ENCODE results near the gene BIVM.

The BIVM gene

DNA sequence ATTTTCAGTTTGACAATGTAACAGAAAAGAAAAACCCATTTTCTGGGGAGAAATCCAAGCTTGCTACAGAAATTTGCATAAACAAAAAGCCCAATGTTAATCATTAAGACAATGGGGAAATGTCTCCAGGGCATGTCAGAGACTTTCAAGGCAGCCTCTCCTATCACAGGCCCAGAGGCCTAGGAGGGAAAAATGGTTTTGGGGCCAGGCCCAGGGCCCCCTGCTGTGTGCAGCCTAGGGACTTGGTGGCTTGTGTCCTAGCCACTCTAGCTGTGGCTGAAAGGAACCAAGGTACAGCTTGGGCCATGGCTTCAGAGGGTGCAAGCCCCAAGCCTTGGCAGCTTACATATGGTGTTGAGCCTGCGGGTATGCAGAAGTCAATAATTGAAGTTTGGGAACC, 17.3 kb upstream of the BIVM start:
- in situ Hi-C loops (cut with HindIII; ENCODE audit: low sequenced_read_pairs) = no loop called here

- in situ Hi-C loops (cut with HindIII; ENCODE audit: low sequenced_read_pairs) = no loop called here
Measured at GRCh38 chr13:102784483-102784882, 14.4 kb upstream of the BIVM start.

GRCh38 chr13:102788683-102789082, 10.2 kb upstream of the BIVM start:
- in situ Hi-C loops (cut with HindIII; ENCODE audit: low sequenced_read_pairs) = no loop called here

DNA sequence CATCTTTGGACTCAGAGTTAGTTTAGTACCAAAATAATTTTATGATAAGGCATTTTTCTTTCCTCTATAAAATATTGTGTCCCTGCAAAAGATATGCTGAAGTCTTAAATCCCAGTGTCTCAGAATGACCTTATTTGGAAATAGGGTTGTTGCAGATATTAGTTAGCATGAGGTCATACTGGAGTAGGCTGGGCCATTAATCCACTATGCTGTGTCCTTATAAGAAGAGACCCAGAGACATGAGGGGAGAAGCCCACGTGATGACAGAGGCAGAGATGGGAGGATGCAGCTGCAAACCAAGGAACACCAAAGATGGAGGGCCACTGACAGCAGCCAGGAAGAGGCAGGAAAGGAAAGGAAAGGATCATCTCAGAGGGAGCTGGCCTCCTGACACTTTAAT, 6.5 kb upstream of the BIVM start:
- in situ Hi-C loops (cut with HindIII; ENCODE audit: low sequenced_read_pairs) = no loop called here

DNA sequence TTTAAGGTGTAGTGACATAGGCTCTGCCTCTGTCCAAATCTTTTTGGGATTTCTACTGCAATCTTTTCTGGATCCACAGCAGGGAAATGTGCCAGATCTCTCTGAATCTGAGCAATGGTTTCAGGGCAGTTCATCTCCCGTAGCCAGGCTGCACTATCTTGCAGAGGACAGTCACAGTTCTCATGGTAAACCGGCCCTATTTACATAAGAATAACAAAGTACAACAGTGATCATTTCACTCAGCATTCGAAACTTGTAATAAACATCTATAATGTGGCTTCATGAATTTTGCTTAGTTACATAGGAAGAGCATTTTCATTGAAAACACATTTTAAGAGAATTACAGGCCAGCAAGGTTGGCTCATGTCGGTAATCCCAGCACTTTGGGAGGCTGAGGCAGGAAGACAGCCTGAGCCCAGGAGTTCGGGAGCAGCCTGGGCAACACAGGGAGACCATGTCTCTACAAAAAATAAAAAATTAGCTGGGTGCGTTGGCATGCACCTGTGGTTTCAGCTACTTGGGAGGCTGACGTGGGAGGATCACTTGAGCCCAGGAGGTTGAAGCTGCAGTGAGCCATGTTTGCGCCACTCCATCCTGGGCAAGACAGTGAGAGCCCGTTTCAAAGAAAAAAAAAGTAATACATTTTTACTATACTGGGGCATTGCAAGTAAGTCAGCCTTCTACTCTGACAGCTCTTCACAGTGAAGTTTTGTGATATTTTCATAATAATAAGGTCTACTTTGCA, 5.1 kb upstream of the BIVM start:
- in situ Hi-C loops (cut with HindIII; ENCODE audit: low sequenced_read_pairs) = no loop called here

DNA sequence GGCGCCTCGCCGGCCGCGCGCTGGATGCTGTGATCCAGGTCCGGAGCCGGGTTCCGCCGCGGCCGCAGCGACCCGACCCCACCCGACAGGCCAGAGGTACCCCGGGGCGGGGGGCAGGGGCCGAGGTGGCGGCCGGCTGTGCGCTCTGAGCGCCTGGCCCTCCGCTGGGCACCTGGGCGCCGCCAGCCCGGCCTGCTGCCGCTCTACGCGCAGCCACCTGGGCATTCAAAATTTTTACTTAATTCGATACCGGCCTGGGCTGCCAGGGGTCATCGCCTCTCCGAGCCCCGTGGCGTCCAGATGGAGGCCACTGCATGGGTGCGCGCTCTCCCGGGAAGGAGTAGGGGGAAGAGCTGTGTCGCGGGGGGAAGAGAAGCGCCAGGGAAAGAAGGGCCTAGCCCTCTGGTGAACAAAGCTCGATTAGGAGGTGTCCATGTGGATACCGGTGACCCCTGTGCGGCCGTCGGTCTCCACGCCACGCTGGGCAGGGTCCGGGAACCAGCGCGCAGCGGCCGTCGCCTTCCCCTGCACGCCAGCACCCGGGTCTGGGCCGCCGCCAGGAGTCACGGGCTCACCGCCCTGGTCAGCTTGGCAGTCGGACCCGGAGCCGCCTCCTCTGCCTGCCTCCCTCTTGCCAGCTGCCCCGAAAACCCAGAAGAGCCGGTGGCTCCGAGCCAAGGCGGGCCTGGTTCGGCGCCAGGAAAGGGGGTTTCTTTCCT, 666 bp downstream of the BIVM start:
- in situ Hi-C loops (cut with HindIII; ENCODE audit: low sequenced_read_pairs) = loop anchor here (25.0 kb wide), 1 partner anchor 212 kb away; the partner anchor contains the start of gene TPP2

DNA sequence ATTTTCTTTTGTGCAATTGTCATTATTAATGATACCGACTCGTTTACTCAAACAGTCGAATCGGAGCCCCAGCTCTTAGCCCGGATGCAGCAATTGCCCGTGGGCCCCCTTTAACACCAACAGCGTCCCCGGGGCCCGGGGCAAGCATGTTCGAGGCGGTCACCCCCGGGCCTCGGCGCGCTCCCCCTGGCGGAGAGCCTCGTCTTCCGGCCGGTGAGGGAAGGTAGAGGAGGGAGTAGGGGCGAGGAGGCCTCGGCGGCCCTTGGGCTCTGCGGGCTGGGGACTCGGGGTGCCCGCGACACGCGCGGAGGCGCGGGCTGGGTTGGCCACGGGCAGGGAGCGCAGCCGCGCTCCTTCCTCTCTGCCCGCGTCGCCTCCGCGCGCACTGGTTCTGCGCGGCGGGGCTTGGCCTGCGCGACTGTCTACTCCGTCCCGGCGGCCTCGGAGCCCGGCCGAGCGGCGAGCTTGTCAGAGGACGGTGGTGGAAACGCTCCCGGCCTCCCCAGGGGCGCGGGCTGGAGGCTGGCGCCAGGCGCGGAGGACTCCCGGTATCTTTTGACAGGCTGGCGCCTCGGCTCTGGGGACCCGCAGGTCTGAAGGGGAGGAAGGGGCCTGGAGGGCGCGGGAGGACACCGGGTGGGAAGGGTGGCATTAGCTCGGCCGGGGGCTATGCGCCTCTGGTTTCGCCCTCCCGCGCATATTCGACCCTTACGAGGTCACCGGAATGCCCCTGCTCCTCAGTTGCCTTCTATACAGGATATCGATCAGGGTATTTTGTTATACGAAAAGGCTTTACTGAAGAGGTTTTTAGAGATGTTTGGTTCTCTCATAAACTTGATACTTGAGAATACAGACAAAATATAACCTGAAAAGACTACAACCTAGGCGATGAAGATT, 1.5 kb downstream of the BIVM start:
- in situ Hi-C loops (cut with HindIII; ENCODE audit: low sequenced_read_pairs) = loop anchor here (25.0 kb wide), 1 partner anchor 213 kb away; the partner anchor contains the start of gene TPP2

- in situ Hi-C loops (cut with HindIII; ENCODE audit: low sequenced_read_pairs) = loop anchor here (25.0 kb wide), 1 partner anchor 218 kb away; the partner anchor contains the start of gene TPP2
Measured at GRCh38 chr13:102805680-102806079, 6.8 kb downstream of the BIVM start.

DNA sequence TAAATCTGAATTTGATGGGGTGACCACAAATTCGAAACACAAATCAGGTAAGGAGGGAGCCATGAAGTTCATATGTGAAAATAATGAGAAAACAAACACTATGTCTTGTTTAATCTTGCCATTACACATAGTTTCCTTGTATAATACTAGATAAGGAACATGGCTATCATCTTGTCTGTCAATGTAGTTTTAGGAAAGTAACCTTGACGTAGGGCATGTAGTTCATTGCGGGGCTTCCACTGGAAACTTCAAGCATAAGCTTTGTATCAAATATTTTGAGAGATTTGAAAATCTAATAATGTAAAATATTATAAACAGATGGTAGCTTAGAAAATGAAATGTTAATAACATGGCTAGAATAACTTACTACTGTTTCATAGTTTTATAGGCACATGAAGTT, 8.8 kb downstream of the BIVM start:
- in situ Hi-C loops (cut with HindIII; ENCODE audit: low sequenced_read_pairs) = loop anchor here (25.0 kb wide), 1 partner anchor 220 kb away; the partner anchor contains the start of gene TPP2

DNA sequence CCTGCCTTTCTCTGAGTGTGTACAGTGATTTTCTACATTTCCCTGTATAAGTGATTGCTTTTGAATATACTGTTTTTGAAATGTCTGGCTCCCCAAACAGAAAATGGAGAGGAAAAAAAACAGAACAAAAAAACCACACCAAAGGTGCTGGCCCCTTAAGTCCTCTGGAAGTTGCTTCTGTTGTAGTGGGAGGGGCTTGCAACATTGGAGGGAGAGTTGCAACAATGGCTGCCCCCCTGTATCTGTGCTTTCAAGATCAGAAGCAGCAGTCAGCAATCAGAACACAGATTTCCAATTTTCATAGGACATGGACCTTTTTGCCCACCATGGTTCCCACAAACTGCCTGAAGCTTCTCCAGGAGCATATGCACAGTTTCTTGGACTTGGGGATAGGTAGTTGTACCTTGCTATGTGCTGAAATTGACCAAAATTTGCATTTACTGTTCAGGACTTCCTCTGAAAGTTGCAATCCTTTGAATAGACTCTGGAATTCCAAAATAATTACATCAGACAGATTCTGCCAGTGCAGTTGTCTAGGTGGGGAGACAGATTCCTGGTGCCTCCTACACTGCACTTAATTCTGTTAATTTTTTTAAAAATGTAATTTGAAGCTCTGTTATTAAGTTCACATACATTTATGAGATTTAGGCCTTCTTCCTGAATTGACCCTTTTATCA, 13.8 kb downstream of the BIVM start:
- in situ Hi-C loops (cut with HindIII; ENCODE audit: low sequenced_read_pairs) = loop anchor here (25.0 kb wide), 1 partner anchor 225 kb away; the partner anchor contains the start of gene TPP2

- in situ Hi-C loops (cut with HindIII; ENCODE audit: low sequenced_read_pairs) = loop anchor here (25.0 kb wide), 1 partner anchor 227 kb away; the partner anchor contains the start of gene TPP2
Measured at GRCh38 chr13:102814025-102814607, 15.2 kb downstream of the BIVM start.

GRCh38 chr13:102814793-102815192, 15.9 kb downstream of the BIVM start:
- in situ Hi-C loops (cut with HindIII; ENCODE audit: low sequenced_read_pairs) = loop anchor here (25.0 kb wide), 1 partner anchor 227 kb away; the partner anchor contains the start of gene TPP2

GRCh38 chr13:102815788-102816187, 16.9 kb downstream of the BIVM start:
- in situ Hi-C loops (cut with HindIII; ENCODE audit: low sequenced_read_pairs) = loop anchor here (25.0 kb wide), 1 partner anchor 228 kb away; the partner anchor contains the start of gene TPP2

DNA sequence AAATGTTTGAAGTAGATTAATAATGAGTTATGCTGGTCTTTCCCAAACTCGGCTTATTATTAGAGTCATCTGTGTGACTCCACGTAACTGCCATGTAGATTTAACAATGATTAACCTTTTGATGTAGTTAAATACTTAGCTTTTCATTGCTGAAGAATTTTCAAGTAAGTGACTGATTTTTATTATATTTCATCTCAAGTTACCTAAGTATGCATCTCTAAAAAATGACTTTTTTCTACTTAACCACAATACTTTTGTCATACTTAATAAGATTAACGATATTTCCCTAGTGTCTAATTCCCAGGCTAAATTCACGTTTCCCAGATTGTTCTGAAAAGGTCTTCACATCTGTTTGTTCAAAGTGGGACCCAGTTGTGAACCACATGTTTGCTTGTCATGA, 17.8 kb downstream of the BIVM start:
- in situ Hi-C loops (cut with HindIII; ENCODE audit: low sequenced_read_pairs) = loop anchor here (25.0 kb wide), 1 partner anchor 229 kb away; the partner anchor contains the start of gene TPP2

DNA sequence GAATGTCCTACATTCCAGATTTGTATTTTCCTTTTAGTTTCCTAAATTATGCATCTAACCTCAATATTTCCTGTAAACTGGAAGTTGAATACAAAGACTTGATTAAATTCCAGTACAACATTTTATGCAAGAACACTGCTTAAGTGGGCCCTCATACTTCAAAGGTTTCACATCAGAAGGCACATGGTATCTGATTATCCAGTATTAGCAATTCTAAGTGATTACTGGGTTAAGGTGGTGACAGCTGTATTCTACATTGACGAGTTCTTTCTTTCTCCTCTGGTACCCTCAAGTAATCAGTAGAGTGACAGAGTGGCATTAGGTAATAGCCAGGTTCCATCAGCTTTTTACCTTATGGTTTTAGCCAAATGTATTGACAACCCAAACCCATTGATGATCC, 18.3 kb downstream of the BIVM start:
- in situ Hi-C loops (cut with HindIII; ENCODE audit: low sequenced_read_pairs) = loop anchor here (25.0 kb wide), 1 partner anchor 230 kb away; the partner anchor contains the start of gene TPP2

DNA sequence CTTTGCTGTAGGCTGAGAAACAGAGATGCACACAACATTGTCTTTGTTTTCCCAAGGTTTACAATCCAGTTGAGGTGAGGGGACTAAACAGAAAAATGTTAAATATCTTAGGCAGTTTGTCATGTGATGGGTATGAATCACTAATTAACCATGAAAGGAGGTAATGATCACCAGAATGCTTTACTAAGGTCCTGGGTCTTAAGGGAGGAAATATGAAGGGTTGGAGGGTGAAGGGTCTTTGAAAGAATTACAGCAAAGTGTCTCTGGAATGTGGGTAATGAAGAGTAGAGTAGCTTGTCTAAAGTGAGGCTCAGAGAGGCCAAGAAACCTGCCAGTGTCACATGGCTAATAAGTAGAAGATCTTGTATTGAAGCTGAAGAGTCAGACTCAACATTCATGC, 19.0 kb downstream of the BIVM start:
- in situ Hi-C loops (cut with HindIII; ENCODE audit: low sequenced_read_pairs) = loop anchor here (25.0 kb wide), 1 partner anchor 231 kb away; the partner anchor contains the start of gene TPP2

GRCh38 chr13:102825400-102825799, 26.5 kb downstream of the BIVM start:
- in situ Hi-C loops (cut with HindIII; ENCODE audit: low sequenced_read_pairs) = no loop called here

GRCh38 chr13:102825921-102826706, 27.2 kb downstream of the BIVM start:
- in situ Hi-C loops (cut with HindIII; ENCODE audit: low sequenced_read_pairs) = no loop called here

GRCh38 chr13:102830646-102831045, 31.7 kb downstream of the BIVM start:
- in situ Hi-C loops (cut with HindIII; ENCODE audit: low sequenced_read_pairs) = no loop called here

All from endothelial cell of hepatic sinusoid (primary cell).